Heart left ventricle (tissue), 16 donors: ENCODE results near the gene PTPN3. TPM values are rescaled to one million over a fixed set of nuclear protein-coding genes. Genes with fewer than 3 reads are reported as not detected.

Experiments
- ATAC-seq, 4 donors: fragments of 200-7000 bp; cut with Tn5 transposase; one replicate each; pipeline ENCODE4 v1.9.1; 2020 to 2022; ENCODE audit warnings: moderate library complexity in 4 of 4, mild to moderate bottlenecking in 3 of 4, moderate number of reproducible peaks in 1 of 4
- DNase-seq, 5 donors: peaks; one replicate each; pipeline ENCODE4 v3.0.0-alpha.2; 2020
- H3K27ac ChIP-seq, 12 donors: fragments of 200-600 bp; sonication (generic) in 4 of 12; one replicate each; pipeline versions ENCODE4 v1.5.0 to v1.8.0; 2016 to 2022; ENCODE audit warnings: mild to moderate bottlenecking in 2 of 12
- H3K27me3 ChIP-seq, 9 donors: fragments of 200-600 bp; sonication (generic) in 2 of 9; one replicate each; pipeline versions ENCODE4 v1.5.1 to v1.8.0; 2016 to 2022; ENCODE audit warnings: mild to moderate bottlenecking in 3 of 9
- H3K36me3 ChIP-seq, 9 donors: fragments of 200-600 bp; sonication (generic) in 2 of 9; one replicate each; pipeline versions ENCODE4 v1.5.0 to v1.8.0; 2018 to 2022; ENCODE audit warnings: mild to moderate bottlenecking in 2 of 9
- H3K4me1 ChIP-seq, 12 donors: fragments of 200-600 bp; sonication (generic) in 4 of 12; one replicate each; pipeline versions ENCODE4 v1.5.0 to v1.8.0; 2016 to 2022; ENCODE audit warnings: mild to moderate bottlenecking in 3 of 12
- H3K4me3 ChIP-seq, 12 donors: fragments of 200-600 bp; sonication (generic) in 4 of 12; one replicate each; pipeline versions ENCODE4 v1.5.0 to v1.8.0; 2017 to 2022; ENCODE audit warnings: mild to moderate bottlenecking in 9 of 12, moderate library complexity in 4 of 12
- H3K9me3 ChIP-seq, 12 donors: fragments of 200-600 bp; sonication (generic) in 4 of 12; one replicate each; pipeline versions ENCODE4 v1.5.0 to v1.8.0; 2016 to 2022; ENCODE audit warnings: mild to moderate bottlenecking in 1 of 12
- POLR2A ChIP-seq, 2 donors: fragments of 450-650 bp; IDR thresholded peaks; one replicate each; pipeline ENCODE4 v1.6.1; 2017; ENCODE audit warnings: antibody characterized with exemption in 2 of 2, mild to moderate bottlenecking in 2 of 2, moderate library complexity in 2 of 2
- WGBS, 4 donors: extraction: QIAGEN DNeasy Blood & Tissue Kit in 2 of 4; methylation state at CpG; one replicate each; pipeline versions ENCODE4 v1.1.5 to v1.1.7; 2013 to 2018; 5-methylcytosine and 5-hydroxymethylcytosine counted together
- intact Hi-C, 10 donors: fragments of 100-400 bp; cut with DNase I; formaldehyde crosslinking; loops; one replicate each; pipeline versions ENCODE4 v1.11.1 to v1.14.2; 2022
- polyA plus RNA-seq, 2 donors: library from polyadenylated mRNA; stranded (reverse); fragments of 200-250 nt; gene quantifications; one replicate each; pipeline ENCODE4 v1.2.3, GENCODE V29; 2013
- total RNA-seq, 9 donors: library from RNA; depleted of rRNA in 2 of 9; stranded (reverse); fragments of >200 nt in 2 of 9; fragmentation: NEBNext Ultra II Directional in 3 of 9; extraction: Animal tissue kit (Norgen Biotek cat#: 25700) in 3 of 9; gene quantifications; one replicate each; pipeline versions ENCODE4 v1.1.0 to v1.2.4, GENCODE V29; 2016 to 2023
- TF ChIP-seq, protein P1 (sequence below), 12 donors: fragments of 200-600 bp; sonication (generic) in 4 of 12; IDR thresholded peaks; one replicate each; pipeline versions ENCODE4 v1.5.0 to v1.8.0; 2018 to 2022; ENCODE audit warnings: antibody characterized with exemption in 12 of 12, mild to moderate bottlenecking in 5 of 12
- donor health status: ischemic (EF 13 %, LVEDD 7.1; RV severe dilation, severe dysfunction).
- donor health status: healthy with polysubstance abuse.
- donor health status: DM: no; HTN: yes; CAD: no.
- donor health status: DM: no; HTN: no; CAD: no.
- donor health status: ischemic (EF 25% LVEDD 6.9; RV normal size, moderate dysfunction).
- donor health status: ischemic (EF 25% LVEDD 5.7; RV mildly dilated, moderate dysfunction).
- donor health status: healthy.
- donor health status: DM: yes; HTN: yes; CAD: no.
- donor health status: ischemic (EF 35%, LVEDD 5.7; RV mildly dilated, moderate dysfunction).
- donor health status: nonischemic (EF 11% LVEDD 7.7; RV severe dilation, severe dysfunction).
- donor health status: DM: yes; HTN: yes; CAD: no.
- donor health status: PGD.
- donor health status: ischemic (EF 29% LVEDD 5.4; RV normal size, mild dysfunction).
- donor health status: nonischemic (EF 23%, LVEDD 6.1; RV moderate dilation, normal function).

PTPN3 gene
- total and polyA plus RNA-seq, 11 donors, result 6.9 to 77.0 (median 51.7) TPM

DNA sequence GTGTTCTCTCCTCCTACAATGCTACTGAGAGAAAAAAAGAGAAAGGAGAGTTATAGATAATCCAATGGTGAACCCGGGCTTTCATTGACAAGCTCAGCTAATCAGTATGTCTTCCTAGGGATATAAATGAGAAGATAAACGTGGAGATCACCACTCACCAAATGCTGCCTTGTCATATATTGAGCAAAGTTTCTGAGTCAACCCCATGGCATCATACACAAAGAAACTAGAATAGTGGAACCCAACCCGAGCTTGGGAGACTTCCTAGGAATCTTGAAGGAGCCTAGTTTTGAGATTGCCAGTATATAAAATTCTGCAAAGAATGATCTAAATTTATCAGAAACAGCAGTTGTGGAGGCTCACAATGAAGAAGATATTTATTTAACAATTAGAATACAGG, 47.8 kb downstream of the PTPN3 start:
- DNase-seq (no peak), ATAC-seq (no peak)
- peaks cover 0 to 4% (median 0%) of the 10 kb centered on the region in 9 donors for H3K27me3 ChIP-seq
- TF ChIP-seq, protein P1, sequence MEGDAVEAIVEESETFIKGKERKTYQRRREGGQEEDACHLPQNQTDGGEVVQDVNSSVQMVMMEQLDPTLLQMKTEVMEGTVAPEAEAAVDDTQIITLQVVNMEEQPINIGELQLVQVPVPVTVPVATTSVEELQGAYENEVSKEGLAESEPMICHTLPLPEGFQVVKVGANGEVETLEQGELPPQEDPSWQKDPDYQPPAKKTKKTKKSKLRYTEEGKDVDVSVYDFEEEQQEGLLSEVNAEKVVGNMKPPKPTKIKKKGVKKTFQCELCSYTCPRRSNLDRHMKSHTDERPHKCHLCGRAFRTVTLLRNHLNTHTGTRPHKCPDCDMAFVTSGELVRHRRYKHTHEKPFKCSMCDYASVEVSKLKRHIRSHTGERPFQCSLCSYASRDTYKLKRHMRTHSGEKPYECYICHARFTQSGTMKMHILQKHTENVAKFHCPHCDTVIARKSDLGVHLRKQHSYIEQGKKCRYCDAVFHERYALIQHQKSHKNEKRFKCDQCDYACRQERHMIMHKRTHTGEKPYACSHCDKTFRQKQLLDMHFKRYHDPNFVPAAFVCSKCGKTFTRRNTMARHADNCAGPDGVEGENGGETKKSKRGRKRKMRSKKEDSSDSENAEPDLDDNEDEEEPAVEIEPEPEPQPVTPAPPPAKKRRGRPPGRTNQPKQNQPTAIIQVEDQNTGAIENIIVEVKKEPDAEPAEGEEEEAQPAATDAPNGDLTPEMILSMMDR (IDR thresholded peaks at IDR 0.05), result no peak
- no peak for TF ChIP-seq POLR2A (IDR thresholded peaks at IDR 0.05)
- intact Hi-C loops, result no loop called here
- no peaks in the 10 kb centered on the region for H3K36me3 ChIP-seq
- H3K4me1 ChIP-seq, result peaks cover 0 to 5% (median 0%) of the 10 kb centered on the region in 12 donors
- no peak overlapping the region for H3K4me3 ChIP-seq
- H3K27ac ChIP-seq, result no peak overlapping the region
- 53 to 87% (median 70%) methylated on average over 3 of the region's 3 CpGs for WGBS, 4 donors
- H3K9me3 ChIP-seq, result no peaks in the 10 kb centered on the region

DNA sequence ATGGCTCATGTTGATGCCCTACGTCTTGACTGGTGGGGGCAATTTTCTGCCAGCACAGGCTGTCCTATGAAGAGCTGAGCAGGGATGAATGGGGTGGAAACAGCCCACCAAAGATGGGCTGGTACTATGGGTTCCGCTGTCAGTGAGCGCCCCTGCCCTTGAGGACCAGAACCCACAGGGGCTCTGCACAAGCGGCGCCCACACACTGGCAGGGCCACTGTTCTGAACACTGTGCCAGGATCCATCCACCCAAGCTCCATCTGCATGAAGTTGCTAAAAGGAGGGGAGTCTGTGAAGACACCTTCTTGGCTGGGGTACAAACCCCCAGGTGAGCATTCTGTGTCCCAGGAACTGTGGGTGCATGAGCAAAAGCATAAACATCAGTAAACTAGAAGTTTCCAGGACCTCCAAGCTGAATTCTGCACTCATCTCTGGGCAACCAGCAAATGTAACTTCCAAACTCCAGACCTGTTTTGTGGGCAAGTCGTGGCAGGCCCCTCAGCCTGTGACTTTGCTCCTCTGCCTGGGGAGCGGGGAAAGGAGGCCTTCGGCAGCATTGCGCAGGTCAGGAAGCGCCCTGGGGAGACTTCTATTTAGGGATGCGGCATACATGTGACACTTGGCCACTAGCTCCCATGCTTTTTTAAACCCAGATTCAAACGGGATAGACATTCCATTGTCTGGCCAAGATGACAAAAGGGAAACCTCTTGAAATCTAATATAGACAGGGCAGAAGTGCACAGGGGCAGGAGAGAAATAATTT, 48.9 kb downstream of the PTPN3 start:
- H3K36me3 ChIP-seq, result no peaks in the 10 kb centered on the region
- intact Hi-C loops, result loop anchor here in 4 of 10 donors (10.0 kb wide), 2 partner anchors 64 to 66 kb away; no protein-coding TSS in a partner anchor
- peak in 2 of 4 donors; percentile 18 to 45 for ATAC-seq
- H3K4me3 ChIP-seq, result no peak overlapping the region
- DNase-seq, result no peak
- no peak for TF ChIP-seq POLR2A (IDR thresholded peaks at IDR 0.05)
- TF ChIP-seq, protein P1 (IDR thresholded peaks at IDR 0.05), result no peak
- WGBS, 4 donors, result 75 to 87% (median 86%) methylated on average over 10 to 12 of the region's 12 CpGs
- peaks cover 0 to 7% (median 0%) of the 10 kb centered on the region in 9 donors for H3K27me3 ChIP-seq
- no peak overlapping the region for H3K27ac ChIP-seq
- no peaks in the 10 kb centered on the region for H3K9me3 ChIP-seq
- H3K4me1 ChIP-seq, result peaks cover 0 to 5% (median 0%) of the 10 kb centered on the region in 12 donors

DNA sequence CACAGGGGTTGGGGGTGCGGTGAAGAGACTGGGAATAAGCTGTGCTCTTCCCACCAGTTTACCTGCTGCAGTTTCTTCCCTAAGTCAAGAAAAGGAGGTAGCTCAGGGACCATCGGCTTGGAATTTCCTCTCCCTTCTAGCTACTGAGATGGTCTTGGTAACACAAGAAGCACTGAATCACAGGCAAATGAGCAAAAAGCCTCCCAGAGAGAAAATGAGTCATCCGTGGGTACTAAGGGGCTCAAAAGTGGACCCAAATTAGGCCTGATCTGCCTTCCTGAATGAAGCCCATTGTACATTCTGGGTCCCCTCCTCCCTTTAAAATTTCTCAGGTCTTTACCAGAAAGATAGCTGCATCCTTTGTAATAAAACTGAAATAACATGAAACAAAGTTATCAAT, 49.9 kb downstream of the PTPN3 start:
- no peaks in the 10 kb centered on the region for H3K36me3 ChIP-seq
- H3K27me3 ChIP-seq, result peaks cover 0 to 4% (median 0%) of the 10 kb centered on the region in 9 donors
- 76 to 83% (median 79%) methylated on average over 3 of the region's 3 CpGs for WGBS, 4 donors

More for the DNA sequence above, 49.9 kb downstream of the PTPN3 start:
- TF ChIP-seq, protein P1 (IDR thresholded peaks at IDR 0.05), result no peak
- no peak for TF ChIP-seq POLR2A (IDR thresholded peaks at IDR 0.05)
- DNase-seq (no peak), ATAC-seq (no peak)
- Histone ChIP-seq H3K9me3 (no peaks in the 10 kb centered on the region), H3K4me1 (peaks cover 0 to 5% (median 0%) of the 10 kb centered on the region in 12 donors), H3K4me3 (no peak overlapping the region), H3K27ac (no peak overlapping the region)
- intact Hi-C loops, result loop anchor here in 4 of 10 donors (10.0 kb wide), 2 partner anchors 63 to 67 kb away; no protein-coding TSS in a partner anchor
